GM18508 (cell line): ENCODE results near the gene CEP112.

ENCODE experiments used
- ATAC-seq: cut with Tn5 transposase; IDR thresholded peaks from one replicate; pipeline ENCODE4 v1.9.1; 2021; ENCODE audit warnings: moderate number of reproducible peaks; ENCODE audit not compliant: insufficient read depth, unreplicated experiment

The CEP112 gene

GRCh38 chr17:65633146-65633881 lies 558.6 kb downstream of the CEP112 start:
- ATAC-seq, result no peak

GRCh38 chr17:65630502-65630901 lies 561.4 kb downstream of the CEP112 start:
- ATAC-seq, result no peak

GRCh38 chr17:65629234-65629690 lies 562.7 kb downstream of the CEP112 start:
- ATAC-seq, result no peak

- ATAC-seq, result no peak
These were observed 563.3 kb downstream of the CEP112 start for GRCh38 chr17:65628644-65629036.

- no peak for ATAC-seq
These were observed 563.9 kb downstream of the CEP112 start for GRCh38 chr17:65627891-65628643.

- no peak for ATAC-seq
These were observed 564.8 kb downstream of the CEP112 start for GRCh38 chr17:65627108-65627507.

GRCh38 chr17:65626451-65626850 lies 565.5 kb downstream of the CEP112 start:
- ATAC-seq, result no peak

- no peak for ATAC-seq
These were observed 573.4 kb downstream of the CEP112 start for GRCh38 chr17:65618516-65618915.

GRCh38 chr17:65617496-65617895 lies 574.4 kb downstream of the CEP112 start:
- no peak for ATAC-seq

- no peak for ATAC-seq
These were observed 582.2 kb downstream of the CEP112 start for GRCh38 chr17:65609749-65610148.

- ATAC-seq, result no peak
These were observed 582.6 kb downstream of the CEP112 start for GRCh38 chr17:65609286-65609685.

GRCh38 chr17:65604070-65604469 lies 587.9 kb downstream of the CEP112 start:
- ATAC-seq, result no peak

- no peak for ATAC-seq
These were observed 590.1 kb downstream of the CEP112 start for GRCh38 chr17:65601881-65602280.

GRCh38 chr17:65601145-65601544 lies 590.8 kb downstream of the CEP112 start:
- ATAC-seq, result no peak

GRCh38 chr17:65600518-65600917 lies 591.4 kb downstream of the CEP112 start:
- ATAC-seq, result no peak

GRCh38 chr17:65599650-65600049 lies 592.3 kb downstream of the CEP112 start:
- no peak for ATAC-seq

- ATAC-seq, result no peak
These were observed 593.2 kb downstream of the CEP112 start for GRCh38 chr17:65598746-65599145.

- ATAC-seq, result no peak
These were observed 596.8 kb downstream of the CEP112 start for GRCh38 chr17:65595071-65595656.

GRCh38 chr17:65593855-65594845 lies 597.8 kb downstream of the CEP112 start:
- ATAC-seq, result no peak
